22Rv1 (cell line): ENCODE data around the gene MAP7.

ENCODE experiments used
- ZFX ChIP-seq: fragments of 450-650 bp; IDR thresholded peaks from 2 replicates; pipeline ENCODE4 v1.6.1; 2017; ENCODE audit warnings: antibody characterized with exemption, borderline replicate concordance
- TF ChIP-seq, protein P1 (sequence below): fragments of 450-650 bp; IDR thresholded peaks from 2 replicates; pipeline ENCODE4 v1.5.1; 2017; ENCODE audit warnings: mild to moderate bottlenecking

DNA sequence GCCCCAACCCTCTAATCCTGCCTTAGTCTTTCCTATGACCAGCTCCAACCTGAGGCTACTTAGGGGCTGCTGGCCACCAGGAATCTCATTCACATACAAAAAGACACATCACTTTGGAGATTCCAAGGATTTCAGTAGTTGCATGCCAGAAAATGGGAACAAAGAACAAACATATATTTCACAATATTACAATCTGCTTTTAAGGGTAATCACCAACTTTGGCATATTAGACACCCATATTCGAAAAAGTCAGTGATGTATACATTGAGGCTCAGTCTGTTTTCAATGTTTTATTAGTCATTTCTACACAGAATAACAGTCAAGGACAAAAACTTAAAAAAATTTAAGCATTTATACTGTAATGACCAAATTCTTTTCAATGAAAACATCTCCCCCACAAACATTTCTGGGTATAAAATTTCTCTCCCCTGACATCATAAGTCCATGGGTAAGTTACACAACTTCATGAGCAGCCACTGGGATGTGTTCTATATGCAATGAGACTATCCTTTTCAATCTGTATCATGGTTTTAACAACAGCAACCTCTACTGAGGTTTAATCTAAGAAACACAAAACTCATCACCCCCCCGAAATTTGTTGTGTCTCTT is 103.5 kb downstream of the MAP7 start:
- TF ChIP-seq, protein P1, sequence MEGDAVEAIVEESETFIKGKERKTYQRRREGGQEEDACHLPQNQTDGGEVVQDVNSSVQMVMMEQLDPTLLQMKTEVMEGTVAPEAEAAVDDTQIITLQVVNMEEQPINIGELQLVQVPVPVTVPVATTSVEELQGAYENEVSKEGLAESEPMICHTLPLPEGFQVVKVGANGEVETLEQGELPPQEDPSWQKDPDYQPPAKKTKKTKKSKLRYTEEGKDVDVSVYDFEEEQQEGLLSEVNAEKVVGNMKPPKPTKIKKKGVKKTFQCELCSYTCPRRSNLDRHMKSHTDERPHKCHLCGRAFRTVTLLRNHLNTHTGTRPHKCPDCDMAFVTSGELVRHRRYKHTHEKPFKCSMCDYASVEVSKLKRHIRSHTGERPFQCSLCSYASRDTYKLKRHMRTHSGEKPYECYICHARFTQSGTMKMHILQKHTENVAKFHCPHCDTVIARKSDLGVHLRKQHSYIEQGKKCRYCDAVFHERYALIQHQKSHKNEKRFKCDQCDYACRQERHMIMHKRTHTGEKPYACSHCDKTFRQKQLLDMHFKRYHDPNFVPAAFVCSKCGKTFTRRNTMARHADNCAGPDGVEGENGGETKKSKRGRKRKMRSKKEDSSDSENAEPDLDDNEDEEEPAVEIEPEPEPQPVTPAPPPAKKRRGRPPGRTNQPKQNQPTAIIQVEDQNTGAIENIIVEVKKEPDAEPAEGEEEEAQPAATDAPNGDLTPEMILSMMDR = no peak
- no peak for TF ChIP-seq ZFX
